NCI-H146 (cell line): ENCODE measurements around the gene LCN6.
"Not testable (repeated sequence)": the region's sequence is repeated elsewhere in the genome, so short reads cannot be mapped to it uniquely, and the experiment has no call there.

Source experiments
- DNase-seq: peaks from one replicate; lab custom pipeline; 2025; lab: John Stamatoyannopoulos, UW

LCN6 gene

GRCh38 chr9:136710543-136710942 is 37.8 kb downstream of the LCN6 start:
- DNase-seq, result no peak

GRCh38 chr9:136709454-136710109 is 38.7 kb downstream of the LCN6 start:
- no peak for DNase-seq

GRCh38 chr9:136707849-136708517 is 40.3 kb downstream of the LCN6 start:
- no peak for DNase-seq

GRCh38 chr9:136707011-136707410 is 41.3 kb downstream of the LCN6 start:
- DNase-seq, result no peak

GRCh38 chr9:136705564-136705963 is 42.8 kb downstream of the LCN6 start:
- DNase-seq, result no peak

GRCh38 chr9:136704741-136705140 is 43.6 kb downstream of the LCN6 start:
- not testable (repeated sequence) for DNase-seq

GRCh38 chr9:136703276-136703860 is 45.0 kb downstream of the LCN6 start:
- no peak for DNase-seq

- DNase-seq, result no peak
These were observed 46.7 kb downstream of the LCN6 start for GRCh38 chr9:136701668-136702053.

- DNase-seq, result no peak
These were observed 47.2 kb downstream of the LCN6 start for GRCh38 chr9:136700959-136701667.

- DNase-seq, result no peak
These were observed 48.0 kb downstream of the LCN6 start for GRCh38 chr9:136700304-136700703.

- no peak for DNase-seq
These were observed 49.6 kb downstream of the LCN6 start for GRCh38 chr9:136698635-136699246.

- DNase-seq, result no peak
These were observed 50.4 kb downstream of the LCN6 start for GRCh38 chr9:136697821-136698526.

- DNase-seq, result no peak
These were observed 51.0 kb downstream of the LCN6 start for GRCh38 chr9:136697146-136697820.

- no peak for DNase-seq
These were observed 51.8 kb downstream of the LCN6 start for GRCh38 chr9:136696502-136696901.

GRCh38 chr9:136695955-136696354 is 52.4 kb downstream of the LCN6 start:
- peak; percentile 80 for DNase-seq

- DNase-seq, result peak; percentile 91
These were observed 52.9 kb downstream of the LCN6 start for GRCh38 chr9:136695435-136695895.

- no peak for DNase-seq
These were observed 53.5 kb downstream of the LCN6 start for GRCh38 chr9:136694872-136695247.

- peak; percentile 21 for DNase-seq
These were observed 54.0 kb downstream of the LCN6 start for GRCh38 chr9:136694163-136694871.
